Measurements from ENCODE around the gene POLR2A.
A peak's percentile ranks its signal among the peaks of the same experiment; 100 is the strongest.

The POLR2A gene

DNA sequence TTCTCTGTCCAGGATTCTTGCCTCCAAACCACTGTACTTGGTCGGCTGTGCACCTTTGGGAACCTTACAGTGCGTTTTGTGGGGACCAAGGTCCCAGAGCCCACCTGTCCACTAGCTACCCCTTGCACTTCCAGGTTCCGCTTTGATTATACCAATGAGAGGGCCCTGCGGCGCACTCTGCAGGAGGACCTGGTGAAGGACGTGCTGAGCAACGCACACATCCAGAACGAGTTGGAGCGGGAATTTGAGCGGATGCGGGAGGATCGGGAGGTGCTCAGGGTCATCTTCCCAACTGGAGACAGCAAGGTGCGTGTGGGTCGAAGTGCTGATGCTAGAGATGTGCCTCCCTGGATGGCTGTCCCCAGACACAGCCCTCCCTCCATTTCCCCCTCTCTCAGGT, 18.8 kb downstream of the POLR2A start:
- TF ChIP-seq YY1 (IDR thresholded peaks at IDR 0.05; ENCODE audit: low read depth) = no peak
- peak; percentile 31; the same call in 1 of the 2 replicates for TF ChIP-seq RAD21 (IDR thresholded peaks at IDR 0.05; ENCODE audit: low read depth)
- no peak for TF ChIP-seq TCF12 (IDR thresholded peaks at IDR 0.05; ENCODE audit: low read depth)

DNA sequence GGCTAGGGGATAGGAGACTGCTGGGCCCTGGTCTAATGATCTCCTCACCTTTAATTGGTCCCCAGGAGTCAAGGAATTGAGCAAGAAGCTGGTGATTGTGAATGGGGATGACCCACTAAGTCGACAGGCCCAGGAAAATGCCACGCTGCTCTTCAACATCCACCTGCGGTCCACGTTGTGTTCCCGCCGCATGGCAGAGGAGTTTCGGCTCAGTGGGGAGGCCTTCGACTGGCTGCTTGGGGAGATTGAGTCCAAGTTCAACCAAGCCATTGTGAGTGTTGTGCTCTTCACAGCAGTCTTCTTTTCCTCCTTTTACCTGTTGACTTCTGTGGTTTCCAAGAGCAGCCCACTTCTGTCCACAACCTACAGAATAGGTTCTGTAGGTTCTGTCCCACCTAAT, 19.4 kb downstream of the POLR2A start:
- no peak for TF ChIP-seq CREB1 (IDR thresholded peaks at IDR 0.05; ENCODE audit: low read depth)

DNA sequence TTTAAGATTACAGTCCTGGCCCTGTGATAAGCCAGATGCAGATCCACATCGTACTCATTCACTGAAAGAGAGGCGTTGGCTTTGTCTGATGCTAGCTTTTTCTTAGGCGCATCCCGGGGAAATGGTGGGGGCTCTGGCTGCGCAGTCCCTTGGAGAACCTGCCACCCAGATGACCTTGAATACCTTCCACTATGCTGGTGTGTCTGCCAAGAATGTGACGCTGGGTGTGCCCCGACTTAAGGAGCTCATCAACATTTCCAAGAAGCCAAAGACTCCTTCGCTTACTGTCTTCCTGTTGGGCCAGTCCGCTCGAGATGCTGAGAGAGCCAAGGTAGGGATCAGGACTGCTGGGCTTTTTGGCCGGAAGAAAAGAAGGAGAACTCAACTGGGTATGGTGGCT, 24.0 kb downstream of the POLR2A start:
- no peak for TF ChIP-seq FOXM1 (IDR thresholded peaks at IDR 0.05; ENCODE audit: borderline replicate concordance, low read depth)
- no peak for TF ChIP-seq YY1 (IDR thresholded peaks at IDR 0.05; ENCODE audit: low read depth)
- TF ChIP-seq CEBPB (IDR thresholded peaks at IDR 0.05) = no peak
- TF ChIP-seq CREB1 (IDR thresholded peaks at IDR 0.05; ENCODE audit: low read depth) = no peak
- TF ChIP-seq RAD21 (IDR thresholded peaks at IDR 0.05; ENCODE audit: low read depth) = no peak
- TF ChIP-seq NFIC (IDR thresholded peaks at IDR 0.05) = no peak

DNA sequence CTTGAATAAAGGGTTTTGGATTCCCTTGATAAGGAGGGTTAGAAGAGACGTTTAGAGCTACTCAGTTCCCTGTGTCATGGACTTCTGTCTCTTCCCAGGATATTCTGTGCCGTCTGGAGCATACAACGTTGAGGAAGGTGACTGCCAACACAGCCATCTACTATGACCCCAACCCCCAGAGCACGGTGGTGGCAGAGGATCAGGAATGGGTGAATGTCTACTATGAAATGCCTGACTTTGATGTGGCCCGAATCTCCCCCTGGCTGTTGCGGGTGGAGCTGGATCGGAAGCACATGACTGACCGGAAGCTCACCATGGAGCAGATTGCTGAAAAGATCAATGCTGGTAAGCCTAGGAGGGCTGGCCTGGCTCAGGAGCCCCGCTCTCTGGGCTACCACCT, 24.7 kb downstream of the POLR2A start:
- TF ChIP-seq CEBPB (IDR thresholded peaks at IDR 0.05) (no peak), CREB1 (IDR thresholded peaks at IDR 0.05; ENCODE audit: low read depth) (no peak), TEAD4 (IDR thresholded peaks at IDR 0.05) (no peak), FOXM1 (IDR thresholded peaks at IDR 0.05; ENCODE audit: borderline replicate concordance, low read depth) (no peak)

DNA sequence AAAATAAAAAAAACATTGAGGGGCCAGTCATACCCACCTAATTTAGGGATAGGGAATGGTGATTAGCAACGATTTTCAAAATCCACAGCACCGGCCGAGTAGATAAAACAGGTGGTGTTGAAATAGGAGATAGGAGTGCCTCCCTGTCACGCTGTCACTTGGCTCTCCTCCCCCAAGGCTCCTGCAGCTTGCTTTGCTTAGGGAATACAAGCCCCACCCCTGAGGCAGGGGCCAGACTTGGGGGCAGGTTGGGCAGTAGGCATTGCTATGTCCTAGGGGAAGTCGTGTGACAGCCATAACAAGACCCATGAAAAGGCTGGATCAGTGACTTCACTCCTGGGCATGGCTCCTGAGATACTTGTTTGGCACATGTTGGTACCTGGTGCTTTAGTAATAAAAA, 25.8 kb downstream of the POLR2A start:
- TF ChIP-seq REST (IDR thresholded peaks at IDR 0.05; ENCODE audit: low read depth) = no peak
- no peak for TF ChIP-seq CEBPB (IDR thresholded peaks at IDR 0.05)
- TF ChIP-seq TAF1 (IDR thresholded peaks at IDR 0.05; ENCODE audit: low read depth) = no peak
- TF ChIP-seq FOXM1 (IDR thresholded peaks at IDR 0.05; ENCODE audit: borderline replicate concordance, low read depth) = no peak
- no peak for TF ChIP-seq EGR1 (IDR thresholded peaks at IDR 0.05)

GRCh38 chr17:7511108-7511507, 26.9 kb downstream of the POLR2A start:
- TF ChIP-seq TCF12 (IDR thresholded peaks at IDR 0.05; ENCODE audit: low read depth) = no peak
- TF ChIP-seq, protein P1, sequence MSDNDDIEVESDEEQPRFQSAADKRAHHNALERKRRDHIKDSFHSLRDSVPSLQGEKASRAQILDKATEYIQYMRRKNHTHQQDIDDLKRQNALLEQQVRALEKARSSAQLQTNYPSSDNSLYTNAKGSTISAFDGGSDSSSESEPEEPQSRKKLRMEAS (IDR thresholded peaks at IDR 0.05) = no peak
- TF ChIP-seq REST (IDR thresholded peaks at IDR 0.05; ENCODE audit: low read depth) = no peak
- TF ChIP-seq, protein P2, sequence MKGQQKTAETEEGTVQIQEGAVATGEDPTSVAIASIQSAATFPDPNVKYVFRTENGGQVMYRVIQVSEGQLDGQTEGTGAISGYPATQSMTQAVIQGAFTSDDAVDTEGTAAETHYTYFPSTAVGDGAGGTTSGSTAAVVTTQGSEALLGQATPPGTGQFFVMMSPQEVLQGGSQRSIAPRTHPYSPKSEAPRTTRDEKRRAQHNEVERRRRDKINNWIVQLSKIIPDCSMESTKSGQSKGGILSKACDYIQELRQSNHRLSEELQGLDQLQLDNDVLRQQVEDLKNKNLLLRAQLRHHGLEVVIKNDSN (IDR thresholded peaks at IDR 0.05) = no peak
- no peak for TF ChIP-seq TAF1 (IDR thresholded peaks at IDR 0.05; ENCODE audit: low read depth)
- TF ChIP-seq YY1 (IDR thresholded peaks at IDR 0.05; ENCODE audit: low read depth) = no peak

- TF ChIP-seq REST (IDR thresholded peaks at IDR 0.05; ENCODE audit: low read depth) (no peak), CREB1 (IDR thresholded peaks at IDR 0.05; ENCODE audit: low read depth) (no peak), FOXM1 (IDR thresholded peaks at IDR 0.05; ENCODE audit: borderline replicate concordance, low read depth) (no peak), TEAD4 (IDR thresholded peaks at IDR 0.05) (no peak), EGR1 (IDR thresholded peaks at IDR 0.05) (no peak), TAF1 (IDR thresholded peaks at IDR 0.05; ENCODE audit: low read depth) (no peak), NFIC (IDR thresholded peaks at IDR 0.05) (no peak), RAD21 (IDR thresholded peaks at IDR 0.05; ENCODE audit: low read depth) (no peak), TCF12 (IDR thresholded peaks at IDR 0.05; ENCODE audit: low read depth) (no peak), YY1 (IDR thresholded peaks at IDR 0.05; ENCODE audit: low read depth) (no peak), EP300 (IDR thresholded peaks at IDR 0.05; ENCODE audit: borderline replicate concordance) (no peak), CEBPB (IDR thresholded peaks at IDR 0.05) (no peak)
- TF ChIP-seq, protein P1 (IDR thresholded peaks at IDR 0.05) = no peak
- TF ChIP-seq, protein P2 (IDR thresholded peaks at IDR 0.05) = no peak
These were observed 27.9 kb downstream of the POLR2A start for GRCh38 chr17:7512105-7512504.
